ENCODE measurements around the gene USP5.

DNA sequence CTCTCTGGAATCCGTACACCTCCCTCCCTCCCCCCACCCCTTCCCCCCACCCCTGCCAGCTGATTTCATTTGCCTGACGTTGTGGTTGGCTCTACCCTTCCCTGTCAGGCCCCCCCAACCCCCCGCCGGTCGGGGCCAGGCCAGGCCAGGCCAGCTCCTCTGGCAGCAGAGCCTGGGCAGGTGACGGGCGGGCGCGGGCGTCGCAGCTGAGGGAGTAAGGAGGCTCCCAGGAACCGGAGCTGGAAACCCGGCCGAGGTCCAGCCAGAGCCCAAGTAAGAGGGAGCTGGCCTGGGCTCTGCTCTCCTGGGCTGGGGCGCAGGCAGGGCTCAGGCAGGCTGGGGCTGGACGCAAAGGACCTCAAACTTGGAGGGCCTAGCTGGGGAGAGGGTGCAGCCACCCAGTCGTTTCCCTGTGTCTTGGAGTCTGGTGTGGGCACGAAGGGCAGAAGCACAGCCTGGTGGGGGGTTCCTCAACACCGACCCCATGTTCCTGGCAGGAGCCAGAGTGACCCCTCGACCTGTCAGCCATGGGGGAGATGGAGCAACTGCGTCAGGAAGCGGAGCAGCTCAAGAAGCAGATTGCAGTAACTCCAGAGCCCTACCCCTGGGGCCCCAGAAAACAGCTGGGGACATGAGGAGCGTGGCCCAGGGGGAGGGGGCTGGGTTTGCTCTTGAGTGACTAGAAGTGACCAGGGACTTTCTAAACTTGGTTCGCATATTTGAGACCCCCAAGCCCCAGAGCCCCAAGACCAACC is 11.0 kb upstream of the USP5 start, which contains the start of gene GNB3:
- TF ChIP-seq, protein P1, sequence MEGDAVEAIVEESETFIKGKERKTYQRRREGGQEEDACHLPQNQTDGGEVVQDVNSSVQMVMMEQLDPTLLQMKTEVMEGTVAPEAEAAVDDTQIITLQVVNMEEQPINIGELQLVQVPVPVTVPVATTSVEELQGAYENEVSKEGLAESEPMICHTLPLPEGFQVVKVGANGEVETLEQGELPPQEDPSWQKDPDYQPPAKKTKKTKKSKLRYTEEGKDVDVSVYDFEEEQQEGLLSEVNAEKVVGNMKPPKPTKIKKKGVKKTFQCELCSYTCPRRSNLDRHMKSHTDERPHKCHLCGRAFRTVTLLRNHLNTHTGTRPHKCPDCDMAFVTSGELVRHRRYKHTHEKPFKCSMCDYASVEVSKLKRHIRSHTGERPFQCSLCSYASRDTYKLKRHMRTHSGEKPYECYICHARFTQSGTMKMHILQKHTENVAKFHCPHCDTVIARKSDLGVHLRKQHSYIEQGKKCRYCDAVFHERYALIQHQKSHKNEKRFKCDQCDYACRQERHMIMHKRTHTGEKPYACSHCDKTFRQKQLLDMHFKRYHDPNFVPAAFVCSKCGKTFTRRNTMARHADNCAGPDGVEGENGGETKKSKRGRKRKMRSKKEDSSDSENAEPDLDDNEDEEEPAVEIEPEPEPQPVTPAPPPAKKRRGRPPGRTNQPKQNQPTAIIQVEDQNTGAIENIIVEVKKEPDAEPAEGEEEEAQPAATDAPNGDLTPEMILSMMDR (conservative IDR thresholded peaks at IDR 0.05): no peak
- no peak for TF ChIP-seq EZH2 (IDR thresholded peaks at IDR 0.05; ENCODE audit: low read depth)
